Measurements from ENCODE around the gene ROBO2. TPM values are rescaled to one million over a fixed set of nuclear protein-coding genes. Genes with fewer than 3 reads are reported as not detected.

Gene ROBO2, protein sequence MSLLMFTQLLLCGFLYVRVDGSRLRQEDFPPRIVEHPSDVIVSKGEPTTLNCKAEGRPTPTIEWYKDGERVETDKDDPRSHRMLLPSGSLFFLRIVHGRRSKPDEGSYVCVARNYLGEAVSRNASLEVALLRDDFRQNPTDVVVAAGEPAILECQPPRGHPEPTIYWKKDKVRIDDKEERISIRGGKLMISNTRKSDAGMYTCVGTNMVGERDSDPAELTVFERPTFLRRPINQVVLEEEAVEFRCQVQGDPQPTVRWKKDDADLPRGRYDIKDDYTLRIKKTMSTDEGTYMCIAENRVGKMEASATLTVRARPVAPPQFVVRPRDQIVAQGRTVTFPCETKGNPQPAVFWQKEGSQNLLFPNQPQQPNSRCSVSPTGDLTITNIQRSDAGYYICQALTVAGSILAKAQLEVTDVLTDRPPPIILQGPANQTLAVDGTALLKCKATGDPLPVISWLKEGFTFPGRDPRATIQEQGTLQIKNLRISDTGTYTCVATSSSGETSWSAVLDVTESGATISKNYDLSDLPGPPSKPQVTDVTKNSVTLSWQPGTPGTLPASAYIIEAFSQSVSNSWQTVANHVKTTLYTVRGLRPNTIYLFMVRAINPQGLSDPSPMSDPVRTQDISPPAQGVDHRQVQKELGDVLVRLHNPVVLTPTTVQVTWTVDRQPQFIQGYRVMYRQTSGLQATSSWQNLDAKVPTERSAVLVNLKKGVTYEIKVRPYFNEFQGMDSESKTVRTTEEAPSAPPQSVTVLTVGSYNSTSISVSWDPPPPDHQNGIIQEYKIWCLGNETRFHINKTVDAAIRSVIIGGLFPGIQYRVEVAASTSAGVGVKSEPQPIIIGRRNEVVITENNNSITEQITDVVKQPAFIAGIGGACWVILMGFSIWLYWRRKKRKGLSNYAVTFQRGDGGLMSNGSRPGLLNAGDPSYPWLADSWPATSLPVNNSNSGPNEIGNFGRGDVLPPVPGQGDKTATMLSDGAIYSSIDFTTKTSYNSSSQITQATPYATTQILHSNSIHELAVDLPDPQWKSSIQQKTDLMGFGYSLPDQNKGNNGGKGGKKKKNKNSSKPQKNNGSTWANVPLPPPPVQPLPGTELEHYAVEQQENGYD (N-terminal part only)
- total RNA-seq (2014; rRNA removed; shearing (Covaris generic)) (4.3 and 7.8 TPM in 2 replicates), polyA plus RNA-seq (2016; fragmentation: Nextera tagmentation; extraction: Ambion mirVana) (1.1 and 1.5 TPM in 2 replicates)
- long read RNA-seq, partial matches to known transcripts, result 0 of 1 reads
- long read RNA-seq, other reads (novel, unspliced or antisense), result 1 of 1 reads

DNA sequence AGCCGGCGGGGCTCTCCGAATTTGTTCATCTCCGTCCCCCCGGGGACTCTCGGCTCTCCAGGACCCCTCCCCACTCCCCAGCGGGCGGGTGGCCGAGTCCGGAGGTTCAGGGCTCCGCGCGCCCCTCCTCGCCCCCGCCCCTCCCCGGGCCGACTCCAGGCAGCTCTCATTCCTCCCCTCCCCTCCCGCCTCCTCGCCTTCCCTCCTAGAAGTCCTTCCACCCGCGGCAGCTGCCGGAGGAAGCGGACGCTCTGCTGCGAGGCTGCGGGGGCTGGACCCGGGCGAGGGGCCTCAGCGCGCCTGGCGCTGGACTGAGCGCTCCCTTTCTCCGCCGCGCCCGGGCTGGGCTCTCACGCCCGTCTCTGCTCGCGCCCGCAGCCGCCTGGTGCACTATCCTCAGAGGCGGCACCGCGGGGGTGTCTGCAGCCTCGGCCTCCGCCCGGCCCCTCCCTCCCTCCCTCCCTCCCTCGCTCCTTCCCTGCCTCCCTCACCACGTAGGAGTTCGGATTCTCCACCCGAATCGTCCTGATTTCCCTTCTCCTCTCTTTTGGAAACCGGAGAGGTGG is at the start of gene ROBO2:
ROBO2 (plus strand) TSS at position 494 of the 566 bp plus-strand sequence. CDS start 687 bp downstream, outside the sequence.
- no peaks in the 10 kb centered on the region for H3K79me2 ChIP-seq (replicated peaks; ENCODE audit: insufficient read depth)
- DNase-seq (ENCODE audit: low spot score) (peak; percentile 84), ATAC-seq (peak; percentile 90)
- H3K4me2 ChIP-seq, result peak within 1 kb of the TSS; percentile 88
- peaks cover 34% of the 10 kb centered on the region for H3K27me3 ChIP-seq (ENCODE audit: insufficient read depth)
- Mint-ChIP-seq H3K27ac (peak within 1 kb of the TSS; percentile 13; the same call in 1 of the 2 replicates), H3K27me3 (ENCODE audit: insufficient read depth, low read depth, poor library complexity) (peaks cover 10% of the 10 kb centered on the region), H3K4me1 (peaks cover 17% of the 10 kb centered on the region), H3K4me3 (peak within 1 kb of the TSS; percentile 86), H3K36me3 (ENCODE audit: low read depth) (no peaks in the 10 kb centered on the region; the same call in 2 of the 3 replicates), H3K9me3 (no peaks in the 10 kb centered on the region)
- H3K4me3 ChIP-seq, result peak within 1 kb of the TSS; percentile 69
- no peaks in the 10 kb centered on the region for H3K9me2 ChIP-seq (ENCODE audit: insufficient read depth)
- peaks cover 18% of the 10 kb centered on the region for H3K4me1 ChIP-seq (ENCODE audit: insufficient read depth)
- TF ChIP-seq, protein P1, sequence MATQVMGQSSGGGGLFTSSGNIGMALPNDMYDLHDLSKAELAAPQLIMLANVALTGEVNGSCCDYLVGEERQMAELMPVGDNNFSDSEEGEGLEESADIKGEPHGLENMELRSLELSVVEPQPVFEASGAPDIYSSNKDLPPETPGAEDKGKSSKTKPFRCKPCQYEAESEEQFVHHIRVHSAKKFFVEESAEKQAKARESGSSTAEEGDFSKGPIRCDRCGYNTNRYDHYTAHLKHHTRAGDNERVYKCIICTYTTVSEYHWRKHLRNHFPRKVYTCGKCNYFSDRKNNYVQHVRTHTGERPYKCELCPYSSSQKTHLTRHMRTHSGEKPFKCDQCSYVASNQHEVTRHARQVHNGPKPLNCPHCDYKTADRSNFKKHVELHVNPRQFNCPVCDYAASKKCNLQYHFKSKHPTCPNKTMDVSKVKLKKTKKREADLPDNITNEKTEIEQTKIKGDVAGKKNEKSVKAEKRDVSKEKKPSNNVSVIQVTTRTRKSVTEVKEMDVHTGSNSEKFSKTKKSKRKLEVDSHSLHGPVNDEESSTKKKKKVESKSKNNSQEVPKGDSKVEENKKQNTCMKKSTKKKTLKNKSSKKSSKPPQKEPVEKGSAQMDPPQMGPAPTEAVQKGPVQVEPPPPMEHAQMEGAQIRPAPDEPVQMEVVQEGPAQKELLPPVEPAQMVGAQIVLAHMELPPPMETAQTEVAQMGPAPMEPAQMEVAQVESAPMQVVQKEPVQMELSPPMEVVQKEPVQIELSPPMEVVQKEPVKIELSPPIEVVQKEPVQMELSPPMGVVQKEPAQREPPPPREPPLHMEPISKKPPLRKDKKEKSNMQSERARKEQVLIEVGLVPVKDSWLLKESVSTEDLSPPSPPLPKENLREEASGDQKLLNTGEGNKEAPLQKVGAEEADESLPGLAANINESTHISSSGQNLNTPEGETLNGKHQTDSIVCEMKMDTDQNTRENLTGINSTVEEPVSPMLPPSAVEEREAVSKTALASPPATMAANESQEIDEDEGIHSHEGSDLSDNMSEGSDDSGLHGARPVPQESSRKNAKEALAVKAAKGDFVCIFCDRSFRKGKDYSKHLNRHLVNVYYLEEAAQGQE (IDR thresholded peaks at IDR 0.05; ENCODE audit: unreplicated experiment), result peak; percentile 5
- TF ChIP-seq, protein P2, sequence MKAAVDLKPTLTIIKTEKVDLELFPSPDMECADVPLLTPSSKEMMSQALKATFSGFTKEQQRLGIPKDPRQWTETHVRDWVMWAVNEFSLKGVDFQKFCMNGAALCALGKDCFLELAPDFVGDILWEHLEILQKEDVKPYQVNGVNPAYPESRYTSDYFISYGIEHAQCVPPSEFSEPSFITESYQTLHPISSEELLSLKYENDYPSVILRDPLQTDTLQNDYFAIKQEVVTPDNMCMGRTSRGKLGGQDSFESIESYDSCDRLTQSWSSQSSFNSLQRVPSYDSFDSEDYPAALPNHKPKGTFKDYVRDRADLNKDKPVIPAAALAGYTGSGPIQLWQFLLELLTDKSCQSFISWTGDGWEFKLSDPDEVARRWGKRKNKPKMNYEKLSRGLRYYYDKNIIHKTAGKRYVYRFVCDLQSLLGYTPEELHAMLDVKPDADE (IDR thresholded peaks at IDR 0.05), result no peak
- TF ChIP-seq, protein P3, sequence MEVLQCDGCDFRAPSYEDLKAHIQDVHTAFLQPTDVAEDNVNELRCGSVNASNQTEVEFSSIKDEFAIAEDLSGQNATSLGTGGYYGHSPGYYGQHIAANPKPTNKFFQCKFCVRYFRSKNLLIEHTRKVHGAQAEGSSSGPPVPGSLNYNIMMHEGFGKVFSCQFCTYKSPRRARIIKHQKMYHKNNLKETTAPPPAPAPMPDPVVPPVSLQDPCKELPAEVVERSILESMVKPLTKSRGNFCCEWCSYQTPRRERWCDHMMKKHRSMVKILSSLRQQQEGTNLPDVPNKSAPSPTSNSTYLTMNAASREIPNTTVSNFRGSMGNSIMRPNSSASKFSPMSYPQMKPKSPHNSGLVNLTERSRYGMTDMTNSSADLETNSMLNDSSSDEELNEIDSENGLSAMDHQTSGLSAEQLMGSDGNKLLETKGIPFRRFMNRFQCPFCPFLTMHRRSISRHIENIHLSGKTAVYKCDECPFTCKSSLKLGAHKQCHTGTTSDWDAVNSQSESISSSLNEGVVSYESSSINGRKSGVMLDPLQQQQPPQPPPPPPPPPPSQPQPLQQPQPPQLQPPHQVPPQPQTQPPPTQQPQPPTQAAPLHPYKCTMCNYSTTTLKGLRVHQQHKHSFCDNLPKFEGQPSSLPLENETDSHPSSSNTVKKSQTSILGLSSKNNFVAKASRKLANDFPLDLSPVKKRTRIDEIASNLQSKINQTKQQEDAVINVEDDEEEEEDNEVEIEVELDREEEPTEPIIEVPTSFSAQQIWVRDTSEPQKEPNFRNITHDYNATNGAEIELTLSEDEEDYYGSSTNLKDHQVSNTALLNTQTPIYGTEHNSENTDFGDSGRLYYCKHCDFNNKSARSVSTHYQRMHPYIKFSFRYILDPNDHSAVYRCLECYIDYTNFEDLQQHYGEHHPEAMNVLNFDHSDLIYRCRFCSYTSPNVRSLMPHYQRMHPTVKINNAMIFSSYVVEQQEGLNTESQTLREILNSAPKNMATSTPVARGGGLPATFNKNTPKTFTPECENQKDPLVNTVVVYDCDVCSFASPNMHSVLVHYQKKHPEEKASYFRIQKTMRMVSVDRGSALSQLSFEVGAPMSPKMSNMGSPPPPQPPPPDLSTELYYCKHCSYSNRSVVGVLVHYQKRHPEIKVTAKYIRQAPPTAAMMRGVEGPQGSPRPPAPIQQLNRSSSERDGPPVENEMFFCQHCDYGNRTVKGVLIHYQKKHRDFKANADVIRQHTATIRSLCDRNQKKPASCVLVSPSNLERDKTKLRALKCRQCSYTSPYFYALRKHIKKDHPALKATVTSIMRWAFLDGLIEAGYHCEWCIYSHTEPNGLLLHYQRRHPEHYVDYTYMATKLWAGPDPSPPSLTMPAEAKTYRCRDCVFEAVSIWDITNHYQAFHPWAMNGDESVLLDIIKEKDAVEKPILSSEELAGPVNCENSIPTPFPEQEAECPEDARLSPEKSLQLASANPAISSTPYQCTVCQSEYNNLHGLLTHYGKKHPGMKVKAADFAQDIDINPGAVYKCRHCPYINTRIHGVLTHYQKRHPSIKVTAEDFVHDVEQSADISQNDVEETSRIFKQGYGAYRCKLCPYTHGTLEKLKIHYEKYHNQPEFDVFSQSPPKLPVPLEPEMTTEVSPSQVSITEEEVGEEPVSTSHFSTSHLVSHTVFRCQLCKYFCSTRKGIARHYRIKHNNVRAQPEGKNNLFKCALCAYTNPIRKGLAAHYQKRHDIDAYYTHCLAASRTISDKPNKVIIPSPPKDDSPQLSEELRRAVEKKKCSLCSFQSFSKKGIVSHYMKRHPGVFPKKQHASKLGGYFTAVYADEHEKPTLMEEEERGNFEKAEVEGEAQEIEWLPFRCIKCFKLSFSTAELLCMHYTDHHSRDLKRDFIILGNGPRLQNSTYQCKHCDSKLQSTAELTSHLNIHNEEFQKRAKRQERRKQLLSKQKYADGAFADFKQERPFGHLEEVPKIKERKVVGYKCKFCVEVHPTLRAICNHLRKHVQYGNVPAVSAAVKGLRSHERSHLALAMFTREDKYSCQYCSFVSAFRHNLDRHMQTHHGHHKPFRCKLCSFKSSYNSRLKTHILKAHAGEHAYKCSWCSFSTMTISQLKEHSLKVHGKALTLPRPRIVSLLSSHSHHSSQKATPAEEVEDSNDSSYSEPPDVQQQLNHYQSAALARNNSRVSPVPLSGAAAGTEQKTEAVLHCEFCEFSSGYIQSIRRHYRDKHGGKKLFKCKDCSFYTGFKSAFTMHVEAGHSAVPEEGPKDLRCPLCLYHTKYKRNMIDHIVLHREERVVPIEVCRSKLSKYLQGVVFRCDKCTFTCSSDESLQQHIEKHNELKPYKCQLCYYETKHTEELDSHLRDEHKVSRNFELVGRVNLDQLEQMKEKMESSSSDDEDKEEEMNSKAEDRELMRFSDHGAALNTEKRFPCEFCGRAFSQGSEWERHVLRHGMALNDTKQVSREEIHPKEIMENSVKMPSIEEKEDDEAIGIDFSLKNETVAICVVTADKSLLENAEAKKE (CRISPR knock-in tag; IDR thresholded peaks at IDR 0.05), result no peak
- TF ChIP-seq POLR2AphosphoS5 (IDR thresholded peaks at IDR 0.05; ENCODE audit: low read depth), result peak; percentile 46; the same call in 1 of the 2 replicates
- H3F3A ChIP-seq (replicated peaks; ENCODE audit: low read depth), result no peaks in the 10 kb centered on the region
- peak within 1 kb of the TSS; percentile 96 for H2AFZ ChIP-seq
- H3K36me3 ChIP-seq (ENCODE audit: insufficient read depth), result no peaks in the 10 kb centered on the region
- H4K20me1 ChIP-seq (replicated peaks; ENCODE audit: insufficient read depth), result no peaks in the 10 kb centered on the region
- H3K27ac ChIP-seq (ENCODE audit: low read depth), result no peak within 1 kb of the TSS
